ENCODE data around the gene NUP155. TPM values are rescaled to one million over a fixed set of nuclear protein-coding genes. Genes with fewer than 3 reads are reported as not detected.
"Not testable (repeated sequence)": the region's sequence is repeated elsewhere in the genome, so short reads cannot be mapped to it uniquely, and the experiment has no call there.

The NUP155 gene
- total RNA-seq, 1 experiment from 2014 or later: 81.9 TPM

DNA sequence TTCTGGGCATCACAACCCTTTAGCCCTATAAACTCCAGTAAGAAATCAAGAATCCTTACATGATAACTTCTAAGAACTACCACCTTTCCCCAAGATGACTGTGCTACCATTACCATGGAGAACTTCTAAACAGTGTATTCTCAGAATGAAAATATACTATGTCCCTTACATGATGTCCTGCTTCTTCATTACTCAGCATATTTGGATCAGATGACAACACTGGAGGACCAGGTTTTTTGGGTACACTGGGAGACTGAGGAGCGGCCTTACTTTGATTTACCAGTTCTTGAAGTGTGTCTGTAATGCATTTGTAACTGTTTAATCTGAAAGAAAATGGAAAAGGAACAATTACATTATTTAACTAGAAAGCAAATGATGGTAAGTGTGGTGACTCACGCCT, 66.0 kb downstream of the NUP155 start:
- in situ Hi-C loops (cut with HindIII; ENCODE audit: low sequenced_read_pairs): no loop called here
- DNase-seq (ENCODE audit: low spot score): no peak

DNA sequence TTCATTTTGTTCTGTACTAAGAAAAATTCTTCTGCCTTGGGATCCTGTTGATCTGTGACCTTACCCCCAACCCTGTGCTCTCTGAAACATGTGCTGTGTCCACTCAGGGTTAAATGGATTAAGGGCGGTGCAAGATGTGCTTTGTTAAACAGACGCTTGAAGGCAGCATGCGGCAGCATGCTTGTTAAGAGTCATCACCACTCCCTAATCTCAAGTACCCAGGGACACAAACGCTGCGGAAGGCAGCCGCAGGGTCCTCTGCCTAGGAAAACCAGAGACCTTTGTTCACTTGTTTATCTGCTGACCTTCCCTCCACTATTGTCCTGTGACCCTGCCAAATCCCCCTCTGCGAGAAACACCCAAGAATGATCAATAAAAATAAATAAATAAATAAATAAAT, 74.6 kb downstream of the NUP155 start:
- DNase-seq (ENCODE audit: low spot score); in situ Hi-C loops (cut with HindIII; ENCODE audit: low sequenced_read_pairs): not testable (repeated sequence)

DNA sequence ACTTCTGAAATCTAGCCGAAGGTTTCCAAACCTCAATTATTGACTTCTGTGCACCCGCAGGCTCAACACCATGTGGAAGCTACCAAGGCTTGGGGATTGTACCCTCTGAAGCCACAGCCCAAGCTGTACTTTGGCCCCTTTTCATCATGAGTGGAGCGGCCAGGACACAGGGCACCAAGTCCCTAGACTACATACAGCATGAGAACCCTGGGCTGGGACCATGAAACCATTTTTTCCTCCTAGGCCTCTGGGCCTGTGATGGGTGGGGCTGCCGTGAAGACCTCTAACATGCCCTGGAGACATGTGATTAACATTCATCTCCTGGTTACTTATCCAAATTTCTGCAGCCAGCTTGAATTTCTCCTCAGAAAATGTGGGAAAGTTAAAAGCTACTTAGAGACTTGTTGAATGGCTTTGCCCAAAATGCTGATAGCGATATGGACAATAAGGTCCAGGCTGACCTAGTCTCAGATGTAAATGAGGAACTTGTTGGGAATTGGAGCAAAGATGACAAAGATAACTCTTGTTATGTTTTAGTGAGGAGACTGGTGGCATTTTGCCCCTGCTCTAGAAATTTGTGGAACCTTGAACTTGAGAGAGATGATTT, 87.6 kb downstream of the NUP155 start:
- DNase-seq (ENCODE audit: low spot score): no peak
- in situ Hi-C loops (cut with HindIII; ENCODE audit: low sequenced_read_pairs): no loop called here

- in situ Hi-C loops (cut with HindIII; ENCODE audit: low sequenced_read_pairs): no loop called here
- DNase-seq (ENCODE audit: low spot score): no peak
Observed at GRCh38 chr5:37275511-37275910, 95.4 kb downstream of the NUP155 start.

DNA sequence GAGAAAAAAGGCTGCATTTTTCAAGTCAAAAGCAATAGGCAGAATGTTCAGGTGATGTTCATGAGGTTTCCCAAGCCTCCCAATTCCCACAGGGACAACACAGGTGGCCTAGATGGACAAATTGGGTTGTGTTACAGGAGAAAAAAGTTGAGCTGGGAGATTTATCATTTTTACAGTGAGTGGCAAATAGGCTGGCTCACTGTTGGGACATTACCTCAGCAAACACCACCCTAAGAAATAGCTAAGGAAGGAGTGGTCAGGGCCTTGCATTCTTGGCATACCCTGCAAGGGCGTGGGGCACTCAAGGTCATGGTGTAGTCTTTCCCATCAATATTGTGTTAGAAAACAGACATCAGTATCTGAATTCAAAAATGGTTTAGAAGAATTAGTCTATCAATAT, 98.4 kb downstream of the NUP155 start:
- DNase-seq (ENCODE audit: low spot score): no peak
- in situ Hi-C loops (cut with HindIII; ENCODE audit: low sequenced_read_pairs): no loop called here

DNA sequence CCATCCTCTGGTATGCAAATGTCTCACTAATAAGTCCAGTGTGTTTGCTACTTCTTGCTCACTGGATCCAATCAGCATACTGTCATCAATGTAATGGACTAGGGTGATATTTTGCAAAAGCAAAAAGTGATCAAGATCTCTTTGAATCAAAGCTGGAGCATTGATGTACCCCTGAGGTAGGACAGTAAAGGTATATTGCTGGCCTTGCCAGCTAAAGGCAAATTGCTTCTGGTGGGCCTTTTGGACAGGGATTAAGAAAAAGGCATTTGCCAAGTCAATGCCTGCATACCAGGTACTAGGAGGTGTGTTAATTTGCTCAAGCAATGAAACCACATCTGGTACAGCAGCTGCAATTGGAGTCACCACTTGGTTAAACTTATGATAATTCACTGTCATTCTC, 102.8 kb downstream of the NUP155 start:
- in situ Hi-C loops (cut with HindIII; ENCODE audit: low sequenced_read_pairs); DNase-seq (ENCODE audit: low spot score): not testable (repeated sequence)

DNA sequence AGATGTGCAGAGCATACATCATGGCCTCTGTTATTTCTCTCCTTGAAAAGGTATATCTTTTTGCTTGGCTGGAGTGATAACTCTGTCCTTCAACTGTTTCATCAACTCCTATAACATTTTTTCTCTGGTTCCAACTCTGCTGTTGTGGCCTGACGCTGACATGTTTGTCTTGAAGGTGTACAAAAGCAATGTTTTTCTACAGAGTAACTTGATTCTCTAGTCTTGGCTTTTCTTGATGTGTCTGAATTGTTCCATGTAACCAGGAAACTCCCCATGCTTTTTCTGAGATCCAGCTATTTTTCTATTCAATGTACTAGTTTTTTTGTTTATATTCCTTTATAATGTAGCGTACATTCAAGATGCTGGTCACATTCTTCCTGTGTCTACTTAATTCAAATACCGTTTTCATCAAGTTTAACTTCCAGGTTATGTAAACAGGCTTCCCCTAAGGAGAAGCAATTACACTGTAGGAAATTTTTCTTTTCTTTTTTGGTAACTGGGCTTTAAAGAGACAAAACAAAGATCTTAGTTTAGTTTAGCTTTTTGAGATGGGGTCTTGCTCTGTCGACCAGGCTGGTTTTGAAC, 115.0 kb downstream of the NUP155 start:
- DNase-seq (ENCODE audit: low spot score): no peak
- in situ Hi-C loops (cut with HindIII; ENCODE audit: low sequenced_read_pairs): no loop called here

GRCh38 chr5:37254581-37254980, 116.3 kb downstream of the NUP155 start:
- no peak for DNase-seq (ENCODE audit: low spot score)
- in situ Hi-C loops (cut with HindIII; ENCODE audit: low sequenced_read_pairs): no loop called here

DNA sequence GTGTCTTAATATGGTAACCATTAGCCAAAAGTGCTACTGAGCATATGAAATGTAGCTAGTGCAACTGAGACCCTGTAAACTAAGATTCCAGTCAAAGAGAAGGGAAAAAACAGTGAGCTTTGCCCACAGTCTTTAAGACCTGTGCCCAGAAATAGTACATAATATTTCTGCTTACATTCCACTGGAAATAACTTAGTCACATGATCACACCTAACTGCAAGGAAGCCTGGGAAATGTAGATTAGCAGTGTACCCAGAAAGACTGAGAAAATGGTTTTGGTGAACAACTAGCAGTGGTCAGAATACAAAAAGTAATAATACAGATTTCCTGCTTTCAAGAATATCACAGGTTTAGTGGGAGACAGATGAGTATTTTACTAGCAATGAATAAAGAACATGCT, 119.2 kb downstream of the NUP155 start:
- no peak for DNase-seq (ENCODE audit: low spot score)
- in situ Hi-C loops (cut with HindIII; ENCODE audit: low sequenced_read_pairs): no loop called here

DNA sequence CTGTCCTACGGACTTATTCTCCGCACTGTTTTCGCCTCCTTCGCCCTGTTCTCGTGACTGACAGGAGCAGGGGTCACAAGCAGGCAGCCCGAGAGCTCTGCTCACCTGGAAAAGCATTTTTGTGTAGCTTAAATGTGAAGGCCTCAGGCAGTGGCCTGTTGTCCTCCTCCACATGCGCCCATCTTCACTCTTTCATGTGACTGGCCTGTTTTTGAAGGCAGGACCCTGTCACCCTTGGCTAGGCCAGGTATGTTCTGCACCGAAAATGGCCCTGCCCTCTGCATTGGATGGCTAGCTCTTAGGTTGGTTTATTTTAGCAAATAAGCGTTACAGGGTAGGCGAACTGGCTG, 121.1 kb downstream of the NUP155 start:
- DNase-seq (ENCODE audit: low spot score): no peak
- in situ Hi-C loops (cut with HindIII; ENCODE audit: low sequenced_read_pairs): no loop called here

DNA sequence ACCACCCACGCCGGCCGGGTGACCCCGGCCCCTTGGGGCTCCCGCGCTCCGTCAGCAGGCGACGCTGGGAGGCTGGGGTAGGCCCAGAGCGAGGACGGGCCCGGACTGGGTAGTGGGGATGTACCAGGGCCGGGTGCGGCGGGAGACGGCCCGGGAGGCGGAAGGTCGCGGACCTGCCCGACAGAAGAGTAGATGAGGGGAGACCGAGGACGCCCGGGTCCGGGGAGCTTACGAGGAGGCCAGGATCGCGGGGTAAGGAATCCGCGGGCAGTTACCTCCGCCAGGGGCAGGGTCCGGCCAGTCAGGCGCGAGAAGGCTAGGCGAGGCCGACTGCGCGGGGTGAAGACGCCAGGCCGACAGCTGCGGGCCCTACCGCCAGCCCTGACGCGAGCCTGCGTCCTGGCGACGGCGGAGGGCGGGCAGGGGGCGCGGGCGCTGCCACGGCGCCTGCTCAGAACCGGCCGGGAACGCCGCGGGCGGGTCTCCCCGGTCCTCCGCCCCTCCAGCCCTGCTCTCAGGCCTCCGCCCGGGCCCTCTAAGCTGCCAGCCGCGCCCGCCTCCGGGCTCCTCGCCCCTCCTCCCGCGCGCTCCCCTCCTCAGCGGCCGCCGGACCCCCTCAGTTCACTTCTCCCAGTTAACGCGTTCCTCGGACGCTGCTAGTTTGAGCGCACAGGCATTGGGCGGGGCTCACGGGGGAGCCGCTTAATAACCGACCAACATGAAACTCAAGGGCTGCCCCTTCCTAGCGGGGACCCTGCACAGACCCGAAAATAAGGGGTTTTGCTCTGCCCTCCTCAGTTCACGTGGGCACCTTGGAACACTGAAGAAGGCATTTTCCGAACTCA, 121.7 kb downstream of the NUP155 start, which contains the start of gene CPLANE1:
Gene CPLANE1 (minus strand): TSS at position 407 of the 845 bp plus-strand sequence. CDS start 1,678 bp downstream, outside the sequence.
- in situ Hi-C loops (cut with HindIII; ENCODE audit: low sequenced_read_pairs): no loop called here
- DNase-seq (ENCODE audit: low spot score): peak; percentile 70

- in situ Hi-C loops (cut with HindIII; ENCODE audit: low sequenced_read_pairs): no loop called here
- peak; percentile 34 for DNase-seq (ENCODE audit: low spot score)
Observed at GRCh38 chr5:37248421-37248969, 122.4 kb downstream of the NUP155 start.

GRCh38 chr5:37247496-37247895, 123.4 kb downstream of the NUP155 start:
- no peak for DNase-seq (ENCODE audit: low spot score)
- in situ Hi-C loops (cut with HindIII; ENCODE audit: low sequenced_read_pairs): no loop called here

GRCh38 chr5:37247036-37247435, 123.9 kb downstream of the NUP155 start:
- in situ Hi-C loops (cut with HindIII; ENCODE audit: low sequenced_read_pairs): no loop called here
- no peak for DNase-seq (ENCODE audit: low spot score)

Other genes starting within 250 kb of the NUP155 start
- 11.1 and 25.3 TPM in 2 replicates for gene CPLANE1, start 121.7 kb downstream of the NUP155 start, total RNA-seq (2014; rRNA removed; shearing (Covaris generic))
- gene WDR70, start 8.2 kb upstream of the NUP155 start, total RNA-seq (2014; rRNA removed; shearing (Covaris generic)): 60.5 and 62.4 TPM in 2 replicates